ENCODE results near the gene SUPT5H. TPM values are rescaled to one million over a fixed set of nuclear protein-coding genes. Genes with fewer than 3 reads are reported as not detected.

Gene SUPT5H
- total and polyA plus RNA-seq, 10 of the 15 experiments (the other 5 are each of a cell fraction or from before 2014, with no cell fraction given), result 27.2 to 194 (median 83.6) TPM

GRCh38 chr19:39409208-39410016 lies 36.0 kb upstream of the SUPT5H start (continued):
- TF ChIP-seq MEF2B (IDR thresholded peaks at IDR 0.05; ENCODE audit: partially characterized antibody, poor library complexity, severe bottlenecking) (peak; percentile 56), MLLT1 (IDR thresholded peaks at IDR 0.05) (peak; percentile 14; the same call in 1 of the 2 replicates), TCF7 (IDR thresholded peaks at IDR 0.05; ENCODE audit: borderline replicate concordance) (no peak), CBX5 (IDR thresholded peaks at IDR 0.05; ENCODE audit: low read depth) (no peak), GABPA (IDR thresholded peaks at IDR 0.05; ENCODE audit: low read depth) (no peak), E2F8 (IDR thresholded peaks at IDR 0.05; ENCODE audit: low read depth, partially characterized antibody) (no peak), HDGF (IDR thresholded peaks at IDR 0.05) (no peak), DPF2 (IDR thresholded peaks at IDR 0.05) (no peak; the same call in 1 of the 2 replicates), NR2C2 (IDR thresholded peaks at IDR 0.05; ENCODE audit: borderline replicate concordance, control insufficient read depth, insufficient read length, low read depth) (no peak), ZNF24 (IDR thresholded peaks at IDR 0.05) (peak; percentile 34; the same call in 1 of the 2 replicates), ATF3 (IDR thresholded peaks at IDR 0.05; ENCODE audit: borderline replicate concordance, extremely low read depth, low read depth, low read length) (no peak), RELB (IDR thresholded peaks at IDR 0.05; ENCODE audit: low read depth) (peak; percentile 17; the same call in 1 of the 2 replicates)
- TF ChIP-seq, protein P1, sequence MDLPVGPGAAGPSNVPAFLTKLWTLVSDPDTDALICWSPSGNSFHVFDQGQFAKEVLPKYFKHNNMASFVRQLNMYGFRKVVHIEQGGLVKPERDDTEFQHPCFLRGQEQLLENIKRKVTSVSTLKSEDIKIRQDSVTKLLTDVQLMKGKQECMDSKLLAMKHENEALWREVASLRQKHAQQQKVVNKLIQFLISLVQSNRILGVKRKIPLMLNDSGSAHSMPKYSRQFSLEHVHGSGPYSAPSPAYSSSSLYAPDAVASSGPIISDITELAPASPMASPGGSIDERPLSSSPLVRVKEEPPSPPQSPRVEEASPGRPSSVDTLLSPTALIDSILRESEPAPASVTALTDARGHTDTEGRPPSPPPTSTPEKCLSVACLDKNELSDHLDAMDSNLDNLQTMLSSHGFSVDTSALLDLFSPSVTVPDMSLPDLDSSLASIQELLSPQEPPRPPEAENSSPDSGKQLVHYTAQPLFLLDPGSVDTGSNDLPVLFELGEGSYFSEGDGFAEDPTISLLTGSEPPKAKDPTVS (IDR thresholded peaks at IDR 0.05; ENCODE audit: low read depth, low read length), result no peak

Data from GM12878 (cell line).